SW 1271 (cell line): ENCODE data around the gene ZNF329.
A peak's percentile ranks its signal among the peaks of the same experiment; 100 is the strongest.

Source experiments
- DNase-seq, 2 experiments: peaks; one replicate each; lab custom pipeline; 2025; lab: John Stamatoyannopoulos, UW

The ZNF329 gene

GRCh38 chr19:58118979-58119733, 31.4 kb downstream of the ZNF329 start:
- no peak for DNase-seq

- no peak for DNase-seq
Measured at GRCh38 chr19:58117841-58118575, 32.6 kb downstream of the ZNF329 start.

- DNase-seq: no peak
Measured at GRCh38 chr19:58108546-58108817, 42.1 kb downstream of the ZNF329 start.

- DNase-seq: no peak
Measured at GRCh38 chr19:58107778-58108545, 42.6 kb downstream of the ZNF329 start.

- DNase-seq: no peak
Measured at GRCh38 chr19:58098682-58098998, 51.9 kb downstream of the ZNF329 start.

- peak; percentile 80 to 86 for DNase-seq
Measured at GRCh38 chr19:58097781-58098681, 52.6 kb downstream of the ZNF329 start, which contains the start of gene ZSCAN18. TSS of gene ZSCAN18 (minus strand) at chr19:58098231. CDS start at chr19:58090267, 7,964 bp downstream.

GRCh38 chr19:58097349-58097748, 53.2 kb downstream of the ZNF329 start:
- DNase-seq: no peak

GRCh38 chr19:58096884-58097283, 53.7 kb downstream of the ZNF329 start:
- no peak for DNase-seq

- DNase-seq: no peak
Measured at GRCh38 chr19:58095328-58095727, 55.3 kb downstream of the ZNF329 start.

GRCh38 chr19:58093071-58093470, 57.5 kb downstream of the ZNF329 start:
- DNase-seq: no peak

- no peak for DNase-seq
Measured at GRCh38 chr19:58091251-58091995, 59.2 kb downstream of the ZNF329 start.

GRCh38 chr19:58089846-58090245, 60.7 kb downstream of the ZNF329 start:
- no peak for DNase-seq

GRCh38 chr19:58088521-58089052, 62.0 kb downstream of the ZNF329 start:
- DNase-seq: no peak

- no peak for DNase-seq
Measured at GRCh38 chr19:58086825-58087710, 63.5 kb downstream of the ZNF329 start.

- no peak for DNase-seq
Measured at GRCh38 chr19:58085348-58085875, 65.2 kb downstream of the ZNF329 start.

- DNase-seq: no peak
Measured at GRCh38 chr19:58084596-58085347, 65.8 kb downstream of the ZNF329 start.

GRCh38 chr19:58083021-58083420, 67.6 kb downstream of the ZNF329 start:
- no peak for DNase-seq

- DNase-seq: no peak
Measured at GRCh38 chr19:58079792-58080191, 70.8 kb downstream of the ZNF329 start.
